Activated naive CD8-positive, alpha-beta T cell treated with anti-CD3 and anti-CD28 coated beads, Interleukin-2, amount 10 ng/mL, durations not matched to agents 7 days and 5 days (primary cell): ENCODE results near the gene SLC35F4. TPM values are rescaled to one million over a fixed set of nuclear protein-coding genes. Genes with fewer than 3 reads are reported as not detected.

ENCODE experiments used
- ATAC-seq: fragments of 150-1000 bp; cut with Tn5 transposase; one replicate; pipeline ENCODE4 v1.10.0; 2021; ENCODE audit warnings: low read depth, moderate library complexity
- POLR2A ChIA-PET: fragments of 350-600 bp; sonication (Branson Sonifier 250); formaldehyde crosslinking; loops from one replicate; lab custom pipeline; 2021; ENCODE audit warnings: antibody characterized with exemption; lab: Charles Lee
- DNase-seq: peaks from one replicate; pipeline ENCODE4 v3.0.0; 2021
- H3K27ac Mint-ChIP-seq: one replicate; pipeline ENCODE4 v1.8.0; 2022; ENCODE audit warnings: mild to moderate bottlenecking, mixed read lengths
- H3K27me3 Mint-ChIP-seq: one replicate; pipeline ENCODE4 v1.8.0; 2022; ENCODE audit warnings: mild to moderate bottlenecking, moderate library complexity, mixed read lengths
- H3K36me3 Mint-ChIP-seq: one replicate; pipeline ENCODE4 v1.8.0; 2021; ENCODE audit warnings: mild to moderate bottlenecking, mixed read lengths
- H3K4me1 Mint-ChIP-seq: one replicate; pipeline ENCODE4 v1.8.0; 2021; ENCODE audit warnings: mixed read lengths
- H3K4me3 Mint-ChIP-seq: one replicate; pipeline ENCODE4 v1.8.0; 2022; ENCODE audit warnings: mild to moderate bottlenecking, moderate library complexity, mixed read lengths
- H3K9me3 Mint-ChIP-seq: one replicate; pipeline ENCODE4 v1.8.0; 2021; ENCODE audit warnings: mixed read lengths
- total RNA-seq, 2 experiments: library from RNA; stranded (reverse); gene quantifications; one replicate each; pipeline ENCODE4 v1.2.3, GENCODE V29; 2021

The SLC35F4 gene
- total RNA-seq, 2 experiments from 2014 or later, result not detected

DNA sequence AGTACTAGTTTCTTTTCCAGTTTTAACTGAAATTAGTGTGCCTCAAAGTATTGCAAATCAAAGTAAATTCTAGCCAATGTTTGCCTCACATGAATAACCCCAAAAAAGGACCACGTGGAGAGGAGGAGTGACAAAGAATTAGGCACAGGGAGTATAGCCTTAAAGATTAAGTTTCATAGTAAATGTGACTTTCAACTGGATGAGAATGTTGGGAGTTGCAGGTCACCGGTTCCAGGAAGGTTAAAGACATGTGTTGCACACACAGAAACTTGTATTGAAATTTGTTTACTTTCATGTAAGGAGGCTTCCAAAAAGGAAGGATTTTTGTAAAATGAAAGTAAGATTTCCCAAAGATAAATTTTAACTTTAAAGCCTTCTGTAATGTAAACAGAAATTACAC, 283.1 kb downstream of the SLC35F4 start:
- Mint-ChIP-seq H3K9me3 (peaks cover 7% of the 10 kb centered on the region), H3K4me1 (no peaks in the 10 kb centered on the region), H3K27me3 (no peaks in the 10 kb centered on the region), H3K4me3 (no peak overlapping the region), H3K36me3 (no peaks in the 10 kb centered on the region), H3K27ac (no peak overlapping the region)
- DNase-seq (no peak), ATAC-seq (no peak)
- POLR2A ChIA-PET, result no interaction called here

- ATAC-seq (no peak), DNase-seq (no peak)
- no peak overlapping the region for H3K27ac Mint-ChIP-seq
- H3K4me1 Mint-ChIP-seq, result no peaks in the 10 kb centered on the region
- no peaks in the 10 kb centered on the region for H3K9me3 Mint-ChIP-seq
- H3K27me3 Mint-ChIP-seq, result no peaks in the 10 kb centered on the region
- POLR2A ChIA-PET, result no interaction called here
- no peak overlapping the region for H3K4me3 Mint-ChIP-seq
- H3K36me3 Mint-ChIP-seq, result no peaks in the 10 kb centered on the region
Observed at GRCh38 chr14:57578801-57579200, 287.1 kb downstream of the SLC35F4 start.

GRCh38 chr14:57576498-57576897, 289.4 kb downstream of the SLC35F4 start:
- DNase-seq (no peak), ATAC-seq (no peak)
- no peaks in the 10 kb centered on the region for H3K27me3 Mint-ChIP-seq
- no peak overlapping the region for H3K27ac Mint-ChIP-seq
- no peak overlapping the region for H3K4me3 Mint-ChIP-seq
- H3K36me3 Mint-ChIP-seq, result no peaks in the 10 kb centered on the region
- POLR2A ChIA-PET, result no interaction called here
- H3K9me3 Mint-ChIP-seq, result no peaks in the 10 kb centered on the region
- H3K4me1 Mint-ChIP-seq, result no peaks in the 10 kb centered on the region

DNA sequence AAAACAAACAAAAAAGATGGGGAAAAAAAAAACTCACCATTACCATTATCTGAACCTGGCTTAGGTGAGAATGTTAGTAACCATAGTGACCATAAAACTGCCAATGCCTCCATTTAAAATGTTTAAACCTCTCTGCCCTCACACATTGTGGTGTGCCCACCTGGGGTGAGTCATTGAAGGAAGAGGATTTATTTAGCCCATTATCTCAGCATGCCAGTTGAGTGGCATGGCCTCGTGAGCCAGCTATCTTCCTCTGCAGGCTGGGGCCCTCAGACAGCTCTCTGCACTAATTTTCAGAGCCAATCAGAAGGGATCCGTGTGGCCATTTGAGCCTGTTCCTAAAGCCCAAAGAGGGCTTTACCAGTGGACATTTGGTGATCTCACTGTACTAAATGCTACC, 290.4 kb downstream of the SLC35F4 start:
- Mint-ChIP-seq H3K4me1 (no peaks in the 10 kb centered on the region), H3K27me3 (no peaks in the 10 kb centered on the region), H3K36me3 (no peaks in the 10 kb centered on the region), H3K4me3 (no peak overlapping the region), H3K9me3 (no peaks in the 10 kb centered on the region), H3K27ac (no peak overlapping the region)
- DNase-seq (no peak), ATAC-seq (no peak)
- POLR2A ChIA-PET, result no interaction called here

DNA sequence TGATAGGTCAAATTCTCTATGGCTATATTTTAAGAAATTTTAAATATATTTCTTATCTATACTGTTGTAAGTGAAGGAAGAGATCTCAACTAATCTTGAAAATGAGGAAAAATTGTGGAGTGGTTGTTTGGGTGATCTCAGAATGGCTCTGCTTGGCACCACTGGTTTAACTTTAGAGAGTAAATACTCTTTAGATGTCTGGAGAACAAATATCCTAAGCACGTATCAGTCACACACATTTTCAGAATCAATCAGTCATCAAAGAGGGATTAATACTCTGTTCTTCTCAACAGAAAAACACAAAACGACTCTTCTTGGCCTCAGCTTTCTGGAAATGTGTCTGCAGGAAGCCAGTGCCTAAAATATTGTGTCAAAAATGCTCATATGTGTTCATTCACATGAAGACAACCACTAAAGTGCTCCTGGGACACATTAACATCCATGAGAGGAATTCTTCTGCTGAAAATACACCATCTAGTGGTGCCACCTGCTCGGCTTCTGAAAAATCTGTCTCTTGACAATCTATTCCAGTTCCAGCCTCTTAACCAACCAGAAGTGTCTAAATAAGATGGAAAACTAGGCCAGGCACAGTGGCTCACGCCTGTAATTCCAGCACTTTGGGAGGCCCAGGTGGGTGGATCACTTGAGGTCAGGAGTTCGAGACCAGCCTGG, 291.1 kb downstream of the SLC35F4 start:
- no peak for ATAC-seq
- Mint-ChIP-seq H3K27me3 (no peaks in the 10 kb centered on the region), H3K4me3 (no peak overlapping the region), H3K36me3 (no peaks in the 10 kb centered on the region), H3K4me1 (no peaks in the 10 kb centered on the region), H3K27ac (no peak overlapping the region), H3K9me3 (no peaks in the 10 kb centered on the region)
- DNase-seq, result no peak
- POLR2A ChIA-PET, result no interaction called here

- Mint-ChIP-seq H3K27ac (no peak overlapping the region), H3K36me3 (no peaks in the 10 kb centered on the region), H3K4me1 (no peaks in the 10 kb centered on the region), H3K4me3 (no peak overlapping the region), H3K27me3 (no peaks in the 10 kb centered on the region), H3K9me3 (peaks cover 2% of the 10 kb centered on the region)
- ATAC-seq (no peak), DNase-seq (no peak)
- POLR2A ChIA-PET, result interaction anchor here (0.6 kb wide), 1 partner anchor 521 kb away, joined by 4 read pairs; no protein-coding TSS in a partner anchor
Observed at GRCh38 chr14:57573173-57573572, 292.7 kb downstream of the SLC35F4 start.

GRCh38 chr14:57568554-57568953, 297.3 kb downstream of the SLC35F4 start:
- Mint-ChIP-seq H3K9me3 (peaks cover 4% of the 10 kb centered on the region), H3K36me3 (no peaks in the 10 kb centered on the region), H3K4me1 (no peaks in the 10 kb centered on the region), H3K27ac (no peak overlapping the region), H3K4me3 (no peak overlapping the region), H3K27me3 (peaks cover 2% of the 10 kb centered on the region)
- DNase-seq (no peak), ATAC-seq (no peak)
- POLR2A ChIA-PET, result no interaction called here

DNA sequence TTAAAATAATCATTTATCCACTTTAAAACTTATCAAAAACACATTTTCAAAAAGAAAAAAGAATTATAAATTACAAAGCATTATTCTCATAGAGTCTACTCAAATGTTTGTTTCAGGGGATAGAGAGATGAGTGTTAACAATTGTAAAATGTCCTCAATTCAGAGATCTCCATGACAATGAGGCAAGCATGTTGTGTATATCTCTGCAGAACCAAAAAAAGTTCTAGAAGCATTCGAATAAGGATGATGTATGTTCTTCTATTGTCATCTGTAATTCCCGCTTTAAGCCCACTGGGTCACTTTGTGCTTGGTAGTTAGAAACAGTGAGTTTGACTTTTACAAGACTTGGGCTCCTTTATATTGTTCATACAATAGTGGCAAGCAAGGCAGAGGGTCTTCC, 298.7 kb downstream of the SLC35F4 start:
- Mint-ChIP-seq H3K4me1 (no peaks in the 10 kb centered on the region), H3K27ac (no peak overlapping the region), H3K36me3 (no peaks in the 10 kb centered on the region), H3K9me3 (peaks cover 4% of the 10 kb centered on the region), H3K4me3 (no peak overlapping the region), H3K27me3 (peaks cover 2% of the 10 kb centered on the region)
- DNase-seq (no peak), ATAC-seq (no peak)
- POLR2A ChIA-PET, result no interaction called here

DNA sequence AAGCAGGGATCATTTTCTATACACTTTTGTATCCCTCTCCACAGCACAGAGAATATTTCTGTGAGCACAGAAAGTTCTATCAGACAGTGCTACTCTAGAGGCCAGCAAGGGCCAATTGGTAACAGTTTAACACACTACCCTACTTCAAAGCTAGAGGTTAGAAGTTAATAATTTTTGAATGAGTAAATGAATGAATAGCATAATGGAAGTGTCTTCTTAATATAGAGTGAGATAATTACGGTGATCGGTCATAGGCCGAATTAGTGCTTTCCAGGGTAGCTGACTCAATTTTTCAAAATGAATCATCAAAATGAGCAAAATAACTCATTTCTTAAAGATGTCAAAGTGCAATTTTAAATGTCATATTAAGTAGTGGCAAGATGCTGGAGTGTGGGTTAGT, 305.2 kb downstream of the SLC35F4 start:
- Mint-ChIP-seq H3K36me3 (no peaks in the 10 kb centered on the region), H3K27ac (no peak overlapping the region), H3K9me3 (no peaks in the 10 kb centered on the region), H3K27me3 (peaks cover 2% of the 10 kb centered on the region), H3K4me1 (no peaks in the 10 kb centered on the region), H3K4me3 (no peak overlapping the region)
- POLR2A ChIA-PET, result no interaction called here
- DNase-seq (no peak), ATAC-seq (no peak)

DNA sequence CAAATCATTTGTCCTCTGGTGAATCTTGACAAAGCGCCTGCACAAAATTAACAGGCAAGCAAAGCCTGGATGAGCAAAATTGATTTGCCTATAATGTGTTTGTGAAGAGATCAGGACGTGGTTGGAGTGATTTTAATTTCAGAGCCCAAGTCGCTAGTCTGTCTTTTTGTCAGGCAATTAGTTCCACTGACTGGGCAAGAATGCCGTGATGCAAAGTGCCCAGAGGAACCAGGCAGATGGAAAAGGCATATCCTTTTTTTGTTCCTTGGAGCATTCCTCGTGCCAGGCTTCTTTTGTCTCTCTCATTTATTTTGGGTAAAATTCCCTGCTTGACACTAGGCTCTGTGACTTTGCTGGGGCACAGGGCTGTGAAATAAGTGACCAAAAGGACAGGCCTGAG, 306.3 kb downstream of the SLC35F4 start:
- Mint-ChIP-seq H3K4me3 (no peak overlapping the region), H3K27ac (no peak overlapping the region), H3K9me3 (no peaks in the 10 kb centered on the region), H3K27me3 (peaks cover 3% of the 10 kb centered on the region), H3K4me1 (no peaks in the 10 kb centered on the region), H3K36me3 (no peaks in the 10 kb centered on the region)
- DNase-seq (no peak), ATAC-seq (no peak)
- POLR2A ChIA-PET, result no interaction called here

- POLR2A ChIA-PET, result no interaction called here
- H3K27ac Mint-ChIP-seq, result no peak overlapping the region
- H3K4me1 Mint-ChIP-seq, result no peaks in the 10 kb centered on the region
- ATAC-seq (no peak), DNase-seq (no peak)
- no peaks in the 10 kb centered on the region for H3K27me3 Mint-ChIP-seq
- peaks cover 4% of the 10 kb centered on the region for H3K9me3 Mint-ChIP-seq
- no peak overlapping the region for H3K4me3 Mint-ChIP-seq
- no peaks in the 10 kb centered on the region for H3K36me3 Mint-ChIP-seq
Observed at GRCh38 chr14:57549765-57550420, 316.0 kb downstream of the SLC35F4 start.

- H3K27me3 Mint-ChIP-seq, result no peaks in the 10 kb centered on the region
- peaks cover 4% of the 10 kb centered on the region for H3K9me3 Mint-ChIP-seq
- DNase-seq (no peak), ATAC-seq (no peak)
- POLR2A ChIA-PET, result no interaction called here
- H3K36me3 Mint-ChIP-seq, result no peaks in the 10 kb centered on the region
- H3K4me3 Mint-ChIP-seq, result no peak overlapping the region
- H3K4me1 Mint-ChIP-seq, result no peaks in the 10 kb centered on the region
- no peak overlapping the region for H3K27ac Mint-ChIP-seq
Observed at GRCh38 chr14:57549016-57549564, 316.8 kb downstream of the SLC35F4 start.

DNA sequence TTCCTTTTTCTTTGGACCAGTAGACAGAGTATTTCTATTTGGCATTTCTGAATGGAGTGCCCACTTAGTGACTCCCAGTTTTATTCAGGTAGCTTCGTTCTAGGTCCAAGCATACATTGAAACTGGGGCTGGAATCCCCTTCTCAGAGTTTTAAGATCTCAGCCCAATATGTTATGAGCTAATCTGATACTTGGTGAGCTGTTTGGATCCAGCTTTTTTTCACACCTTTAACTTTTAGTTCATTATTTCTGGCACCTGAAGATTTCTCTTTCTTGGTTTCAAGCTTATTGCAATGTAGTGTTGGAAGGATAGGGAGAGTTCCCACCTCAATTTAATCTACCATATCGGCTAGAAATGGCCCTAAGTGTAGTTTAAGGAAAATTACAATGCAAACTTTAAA, 318.8 kb downstream of the SLC35F4 start:
- DNase-seq (no peak), ATAC-seq (no peak)
- no peaks in the 10 kb centered on the region for H3K36me3 Mint-ChIP-seq
- no peak overlapping the region for H3K27ac Mint-ChIP-seq
- no peaks in the 10 kb centered on the region for H3K4me1 Mint-ChIP-seq
- POLR2A ChIA-PET, result no interaction called here
- no peak overlapping the region for H3K4me3 Mint-ChIP-seq
- no peaks in the 10 kb centered on the region for H3K27me3 Mint-ChIP-seq
- H3K9me3 Mint-ChIP-seq, result peaks cover 13% of the 10 kb centered on the region

GRCh38 chr14:57533214-57533613, 332.7 kb downstream of the SLC35F4 start:
- no peaks in the 10 kb centered on the region for H3K9me3 Mint-ChIP-seq
- DNase-seq (no peak), ATAC-seq (no peak)
- peaks cover 4% of the 10 kb centered on the region for H3K27me3 Mint-ChIP-seq
- H3K4me1 Mint-ChIP-seq, result no peaks in the 10 kb centered on the region
- H3K4me3 Mint-ChIP-seq, result no peak overlapping the region
- no peak overlapping the region for H3K27ac Mint-ChIP-seq
- POLR2A ChIA-PET, result no interaction called here
- H3K36me3 Mint-ChIP-seq, result no peaks in the 10 kb centered on the region
